Stomach (tissue), 4 donors: ENCODE data around the gene ATAD3A.
"Not testable (repeated sequence)": the region's sequence is repeated elsewhere in the genome, so short reads cannot be mapped to it uniquely, and the experiment has no call there.

ENCODE experiments used
- EP300 ChIP-seq: sonication (generic); formaldehyde crosslinking; IDR thresholded peaks from one replicate; pipeline ENCODE4 v1.6.1; 2017; ENCODE audit warnings: antibody characterized with exemption
- POLR2A ChIP-seq, 4 donors: fragments of 450-650 bp; IDR thresholded peaks; one replicate each; pipeline ENCODE4 v1.6.1; 2016; ENCODE audit warnings: antibody characterized with exemption in 4 of 4, control low read depth in 2 of 4, mild to moderate bottlenecking in 1 of 4, moderate library complexity in 1 of 4

- not testable (repeated sequence) for TF ChIP-seq EP300; POLR2A (IDR thresholded peaks at IDR 0.05)
These were observed 11.7 kb downstream of the ATAD3A start for GRCh38 chr1:1523651-1524050.
